Measurements from ENCODE around the gene APMAP. TPM values are rescaled to one million over a fixed set of nuclear protein-coding genes. Genes with fewer than 3 reads are reported as not detected.
"Not testable (repeated sequence)": the region's sequence is repeated elsewhere in the genome, so short reads cannot be mapped to it uniquely, and the experiment has no call there.

APMAP gene
- total RNA-seq, 2 donors from 2014 or later = 43.9 to 63.3 TPM

DNA sequence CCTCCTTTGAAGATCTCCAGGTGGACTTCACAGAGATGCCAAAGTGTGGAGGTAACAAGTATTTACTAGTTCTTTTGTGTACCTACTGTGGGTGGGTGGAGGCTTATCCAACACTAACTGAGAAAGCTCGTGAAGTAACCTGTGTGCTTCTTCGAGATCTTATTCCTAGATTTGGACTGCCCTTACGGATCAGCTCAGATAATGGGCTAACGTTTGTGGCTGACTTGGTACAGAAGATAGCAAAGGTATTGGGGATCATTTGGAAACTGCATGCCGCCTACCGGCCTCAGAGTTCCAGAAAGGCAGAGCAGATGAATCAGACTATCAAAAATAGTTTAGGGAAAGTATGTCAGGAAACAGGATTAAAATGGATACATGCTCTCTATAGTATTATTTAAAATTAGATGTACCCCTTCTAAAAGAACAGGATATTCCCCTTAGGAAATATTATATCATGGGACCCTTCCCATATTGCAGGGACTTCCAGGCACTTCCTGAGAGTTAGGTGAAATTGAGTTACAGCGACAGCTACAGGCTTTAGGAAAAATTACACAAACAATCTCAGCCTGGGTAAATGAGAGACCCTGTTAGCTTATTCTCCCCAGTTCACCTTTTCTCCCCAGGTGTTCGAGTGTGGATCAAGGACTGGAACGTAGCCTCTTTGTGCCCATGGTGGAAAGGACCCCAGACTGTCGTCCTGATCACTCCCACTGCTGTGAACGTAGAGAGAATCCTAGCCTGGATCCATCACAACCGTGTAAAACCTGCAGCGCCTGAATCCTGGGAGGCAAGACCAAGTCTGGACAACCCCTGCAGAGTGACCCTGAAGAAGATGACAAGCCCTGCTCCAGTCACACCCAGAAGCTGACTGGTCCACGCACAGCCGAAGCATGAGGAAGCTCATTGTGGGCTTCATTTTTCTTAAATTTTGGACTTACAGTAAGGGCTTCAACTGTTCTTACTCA is 61.5 kb downstream of the APMAP start:
- H3K36me3 ChIP-seq; intact Hi-C loops (cut with DNase I); H3K27me3 ChIP-seq; H3K4me1 ChIP-seq; H3K9me3 ChIP-seq: not testable (repeated sequence)
- TF ChIP-seq, protein P1, sequence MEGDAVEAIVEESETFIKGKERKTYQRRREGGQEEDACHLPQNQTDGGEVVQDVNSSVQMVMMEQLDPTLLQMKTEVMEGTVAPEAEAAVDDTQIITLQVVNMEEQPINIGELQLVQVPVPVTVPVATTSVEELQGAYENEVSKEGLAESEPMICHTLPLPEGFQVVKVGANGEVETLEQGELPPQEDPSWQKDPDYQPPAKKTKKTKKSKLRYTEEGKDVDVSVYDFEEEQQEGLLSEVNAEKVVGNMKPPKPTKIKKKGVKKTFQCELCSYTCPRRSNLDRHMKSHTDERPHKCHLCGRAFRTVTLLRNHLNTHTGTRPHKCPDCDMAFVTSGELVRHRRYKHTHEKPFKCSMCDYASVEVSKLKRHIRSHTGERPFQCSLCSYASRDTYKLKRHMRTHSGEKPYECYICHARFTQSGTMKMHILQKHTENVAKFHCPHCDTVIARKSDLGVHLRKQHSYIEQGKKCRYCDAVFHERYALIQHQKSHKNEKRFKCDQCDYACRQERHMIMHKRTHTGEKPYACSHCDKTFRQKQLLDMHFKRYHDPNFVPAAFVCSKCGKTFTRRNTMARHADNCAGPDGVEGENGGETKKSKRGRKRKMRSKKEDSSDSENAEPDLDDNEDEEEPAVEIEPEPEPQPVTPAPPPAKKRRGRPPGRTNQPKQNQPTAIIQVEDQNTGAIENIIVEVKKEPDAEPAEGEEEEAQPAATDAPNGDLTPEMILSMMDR (IDR thresholded peaks at IDR 0.05) = peak; percentile 65
- DNase-seq = peak; percentile 16
- H3K4me3 ChIP-seq = peak overlapping the region; percentile 22
- H3K9ac ChIP-seq (ENCODE audit: low read depth in 2 of 2, low read length in 2 of 2) = peak overlapping the region; percentile 57 to 70
- peak overlapping the region; percentile 54 for H3K27ac ChIP-seq

DNA sequence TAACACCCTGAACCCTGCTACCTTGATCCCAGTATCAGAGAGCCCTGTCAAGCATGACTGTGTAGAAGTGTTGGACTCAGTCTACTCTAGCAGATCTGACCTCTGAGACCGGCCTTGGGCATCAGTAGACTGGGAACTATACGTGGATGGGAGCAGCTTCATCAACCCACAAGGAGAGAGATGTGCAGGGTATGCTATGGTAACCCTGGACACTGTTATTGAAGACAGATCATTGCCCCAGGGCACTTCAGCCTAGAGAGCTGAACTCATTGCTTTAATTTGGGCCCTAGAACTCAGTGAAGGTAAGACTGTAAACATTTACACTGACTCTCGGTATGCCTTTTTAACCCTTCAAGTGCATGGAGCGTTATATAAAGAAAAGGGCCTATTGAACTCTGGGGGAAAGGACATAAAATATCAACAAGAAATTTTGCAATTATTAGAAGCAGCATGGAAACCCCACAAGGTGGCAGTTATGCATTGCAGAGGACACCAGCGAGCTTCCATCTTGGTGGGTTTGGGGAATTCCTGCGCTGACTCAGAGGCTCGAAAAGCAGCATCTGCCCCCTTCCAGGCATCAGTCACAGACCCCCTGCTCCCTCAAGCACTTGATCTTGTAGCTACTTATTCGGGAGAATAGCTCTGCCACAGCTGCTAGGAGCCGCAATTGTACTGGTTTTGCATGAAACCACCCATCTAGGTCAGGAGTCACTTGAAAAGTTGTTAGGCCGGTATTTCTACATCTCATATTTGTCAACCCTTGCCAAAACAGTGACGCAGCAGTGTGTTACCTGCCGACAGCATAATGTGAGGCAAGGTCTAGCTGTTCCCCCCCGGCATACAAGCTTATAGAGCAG is 62.5 kb downstream of the APMAP start:
- intact Hi-C loops (cut with DNase I); H3K27me3 ChIP-seq; H3K4me1 ChIP-seq; H3K36me3 ChIP-seq; H3K9me3 ChIP-seq: not testable (repeated sequence)
- Histone ChIP-seq H3K4me3 (peak overlapping the region; percentile 22), H3K9ac (ENCODE audit: low read depth in 2 of 2, low read length in 2 of 2) (peak overlapping the region; percentile 57 to 70), H3K27ac (peak overlapping the region; percentile 54)
- peak; percentile 83 for DNase-seq

DNA sequence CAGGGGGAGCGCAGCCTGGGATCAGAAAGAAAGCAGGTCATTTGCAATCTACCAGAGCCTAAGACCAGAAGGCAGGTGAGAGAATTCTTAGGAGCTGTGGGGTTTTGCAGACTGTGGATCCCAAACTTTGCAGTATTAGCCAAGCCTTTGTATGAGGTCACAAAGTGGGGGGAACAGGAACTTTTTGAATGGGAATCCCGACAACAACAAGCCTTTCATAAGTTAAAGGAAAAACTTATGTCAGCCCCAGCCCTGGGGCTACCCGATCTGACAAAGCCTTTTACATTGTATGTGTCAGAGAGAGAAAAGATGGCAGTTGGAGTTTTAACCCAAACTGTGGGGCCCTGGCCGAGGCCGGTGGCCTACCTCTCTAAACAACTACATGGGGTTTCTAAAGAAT is 63.3 kb downstream of the APMAP start:
- H3K4me1 ChIP-seq; H3K9me3 ChIP-seq; intact Hi-C loops (cut with DNase I); H3K36me3 ChIP-seq; H3K4me3 ChIP-seq; H3K9ac ChIP-seq (ENCODE audit: low read depth in 2 of 2, low read length in 2 of 2); H3K27ac ChIP-seq; H3K27me3 ChIP-seq: not testable (repeated sequence)
- DNase-seq = peak; percentile 14

DNA sequence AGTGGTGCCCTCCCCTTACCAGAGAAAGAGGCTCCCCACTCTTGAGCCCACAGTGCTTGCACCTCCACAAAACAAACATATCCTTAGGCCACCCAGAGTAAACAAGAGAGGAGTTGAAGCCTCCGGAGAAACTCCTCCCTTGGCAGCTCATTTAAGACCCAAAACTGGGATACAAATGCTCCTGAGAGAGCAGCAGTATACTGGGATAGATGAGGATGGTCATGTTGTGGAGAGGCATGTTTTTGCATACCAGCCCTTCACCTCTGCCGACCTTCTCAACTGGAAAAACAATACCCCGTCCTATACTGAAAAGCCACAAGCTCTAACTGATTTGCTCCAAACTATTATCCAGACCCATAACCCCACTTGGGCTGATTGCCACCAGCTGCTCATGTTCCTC is 71.8 kb downstream of the APMAP start:
- H3K9me3 ChIP-seq; H3K36me3 ChIP-seq; intact Hi-C loops (cut with DNase I); H3K4me3 ChIP-seq; H3K27ac ChIP-seq; H3K27me3 ChIP-seq; H3K4me1 ChIP-seq; H3K9ac ChIP-seq (ENCODE audit: low read depth in 2 of 2, low read length in 2 of 2): not testable (repeated sequence)
- peak; percentile 7 for DNase-seq

DNA sequence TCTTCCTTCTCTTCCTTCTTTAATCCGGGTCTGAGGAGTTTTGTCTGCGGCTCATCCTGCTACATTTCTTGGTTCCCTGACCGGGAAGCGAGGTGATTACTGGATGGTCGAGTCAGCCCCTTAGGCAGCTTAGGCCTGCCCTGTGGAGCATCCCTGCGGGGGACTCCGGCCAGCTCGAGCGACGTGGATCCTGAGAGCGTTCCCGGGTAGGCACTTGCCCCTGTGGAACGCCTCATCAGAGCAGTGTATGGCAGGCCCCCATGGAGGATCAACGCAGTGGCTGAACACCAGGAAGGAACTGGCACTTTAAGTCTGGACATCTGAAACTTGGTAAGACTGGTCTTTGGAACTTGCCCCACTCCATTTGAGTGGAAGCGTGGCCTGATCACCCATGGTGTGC is 72.9 kb downstream of the APMAP start:
- not testable (repeated sequence) for H3K4me3 ChIP-seq; H3K4me1 ChIP-seq; H3K9me3 ChIP-seq; H3K27ac ChIP-seq; H3K36me3 ChIP-seq; H3K9ac ChIP-seq (ENCODE audit: low read depth in 2 of 2, low read length in 2 of 2); H3K27me3 ChIP-seq
- peak; percentile 12 for DNase-seq
- intact Hi-C loops (cut with DNase I) = loop anchor here (5.0 kb wide), 3 partner anchors 617 to 982 kb away; no protein-coding TSS in a partner anchor

DNA sequence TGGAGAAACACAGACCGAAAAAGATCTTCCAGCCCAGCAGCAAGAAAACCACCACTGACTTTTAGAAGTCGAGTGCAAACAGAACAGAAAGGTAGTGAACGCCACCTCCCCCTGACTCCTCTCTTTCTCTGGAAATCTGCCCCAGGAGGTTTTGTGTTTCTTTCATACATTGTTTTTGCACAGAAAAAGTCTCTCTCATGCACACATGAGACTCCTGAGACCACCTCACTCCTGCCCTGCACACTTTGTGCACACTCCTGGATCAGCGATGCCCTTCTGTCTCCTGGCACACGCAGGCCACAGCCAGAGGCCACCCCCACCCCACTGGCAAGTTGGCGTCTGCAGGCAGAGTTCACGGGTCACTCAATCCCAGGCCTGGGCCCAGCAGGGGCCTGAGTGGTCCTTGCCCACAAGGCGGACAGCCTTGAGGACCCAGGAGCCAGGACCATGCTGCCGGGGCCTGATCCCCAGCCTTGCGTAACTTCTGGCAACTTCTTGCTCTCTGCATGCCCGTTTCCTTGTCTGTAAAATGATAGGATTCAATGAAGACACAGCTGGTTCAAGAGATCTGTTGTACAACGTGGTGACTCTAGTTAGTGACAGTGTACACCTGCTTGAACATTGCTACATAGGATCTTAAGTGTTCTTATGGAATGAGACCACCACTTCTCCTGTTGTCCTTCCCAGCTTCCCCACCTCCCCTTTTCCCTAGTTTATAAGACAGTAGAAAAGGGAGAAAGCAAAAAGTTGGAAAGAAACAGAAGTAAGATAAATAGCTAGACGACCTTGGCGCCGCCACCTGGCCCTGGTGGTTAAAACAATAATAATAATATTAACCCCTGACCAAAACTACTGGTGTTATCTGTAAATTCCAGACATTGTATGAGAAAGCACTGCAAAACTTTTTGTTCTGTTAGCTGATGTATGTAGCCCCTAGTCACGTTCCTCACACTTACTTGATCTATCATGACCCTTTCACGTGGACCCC is 73.7 kb downstream of the APMAP start:
- no peak overlapping the region for H3K9ac ChIP-seq (ENCODE audit: low read depth in 2 of 2, low read length in 2 of 2)
- H3K36me3 ChIP-seq = no peaks in the 10 kb centered on the region
- H3K27ac ChIP-seq = no peak overlapping the region
- intact Hi-C loops (cut with DNase I) = loop anchor here (5.0 kb wide), 3 partner anchors 617 to 982 kb away; no protein-coding TSS in a partner anchor
- peak; percentile 15 for DNase-seq
- no peaks in the 10 kb centered on the region for H3K27me3 ChIP-seq
- no peaks in the 10 kb centered on the region for H3K4me1 ChIP-seq
- H3K4me3 ChIP-seq = no peak overlapping the region
- no peaks in the 10 kb centered on the region for H3K9me3 ChIP-seq
- TF ChIP-seq, protein P1 (IDR thresholded peaks at IDR 0.05) = no peak
